Subcutaneous abdominal adipose tissue (tissue), 5 donors: ENCODE data around the gene ZCCHC14.
A peak's percentile ranks its signal among the peaks of the same experiment; 100 is the strongest.

Experiments used
- H3K27ac ChIP-seq: one replicate; pipeline ENCODE4 v1.7.0; 2013; ENCODE audit warnings: low read depth, mild to moderate bottlenecking, inconsistent platforms, low read length, moderate library complexity
- H3K27me3 ChIP-seq, 5 donors: one replicate each; pipeline ENCODE4 v1.7.0; 2013; ENCODE audit warnings: low read length in 5 of 5, inconsistent platforms in 1 of 5; ENCODE audit not compliant: control insufficient read depth in 5 of 5, insufficient read depth in 4 of 5
- H3K36me3 ChIP-seq, 5 donors: one replicate each; pipeline ENCODE4 v1.7.0; 2013; ENCODE audit warnings: low read length in 5 of 5; ENCODE audit not compliant: control insufficient read depth in 5 of 5, insufficient read depth in 5 of 5
- H3K4me1 ChIP-seq, 5 donors: one replicate each; pipeline ENCODE4 v1.7.0; 2013; ENCODE audit warnings: low read length in 5 of 5, mild to moderate bottlenecking in 3 of 5, moderate library complexity in 1 of 5; ENCODE audit not compliant: control insufficient read depth in 5 of 5, insufficient read depth in 5 of 5
- H3K4me3 ChIP-seq, 5 donors: one replicate each; pipeline ENCODE4 v1.7.0; 2013; ENCODE audit warnings: low read length in 5 of 5, low read depth in 1 of 5
- H3K9ac ChIP-seq, 5 donors: one replicate each; pipeline ENCODE4 v1.7.0; 2013; ENCODE audit warnings: low read length in 5 of 5, mild to moderate bottlenecking in 4 of 5, moderate library complexity in 3 of 5
- H3K9me3 ChIP-seq, 5 donors: one replicate each; pipeline ENCODE4 v1.7.0; 2013; ENCODE audit warnings: low read length in 5 of 5; ENCODE audit not compliant: control insufficient read depth in 5 of 5
- donor health status: healthy.
- donor health status: healthy.
- donor health status: healthy.
- donor health status: healthy.
- donor health status: healthy.

ZCCHC14 gene

DNA sequence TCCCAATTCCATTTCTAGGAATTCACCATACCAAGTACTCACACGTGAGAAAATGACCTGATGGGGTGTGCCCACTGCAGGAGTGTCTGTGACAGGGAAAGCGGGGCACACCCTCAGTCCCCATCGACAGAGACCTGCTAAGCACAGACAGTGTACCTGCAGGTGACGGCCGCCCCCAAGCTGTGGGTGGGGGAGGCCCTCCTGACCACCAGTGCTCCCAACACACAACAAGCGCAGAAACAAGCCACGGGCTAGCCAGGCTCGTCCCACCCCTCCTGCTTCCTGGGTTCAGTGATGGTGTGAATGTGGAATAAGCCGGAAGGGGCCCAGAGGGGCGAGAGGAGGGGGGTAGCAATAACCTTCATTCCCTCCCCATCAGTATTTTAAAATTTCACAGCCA lies 31.9 kb downstream of the ZCCHC14 start:
- H3K27ac ChIP-seq = no peak overlapping the region

GRCh38 chr16:87459833-87460232 lies 33.0 kb downstream of the ZCCHC14 start:
- Histone ChIP-seq H3K9me3 (no peaks in the 10 kb centered on the region), H3K27me3 (no peaks in the 10 kb centered on the region), H3K4me1 (peaks cover 13 to 51% (median 46%) of the 10 kb centered on the region in 5 donors), H3K36me3 (peaks cover 0 to 30% (median 19%) of the 10 kb centered on the region in 5 donors), H3K4me3 (no peak overlapping the region), H3K9ac (no peak overlapping the region), H3K27ac (no peak overlapping the region)

More for the DNA sequence above, 31.9 kb downstream of the ZCCHC14 start:
- Histone ChIP-seq H3K27me3 (no peaks in the 10 kb centered on the region), H3K36me3 (peaks cover 0 to 23% (median 16%) of the 10 kb centered on the region in 5 donors), H3K9me3 (no peaks in the 10 kb centered on the region), H3K4me3 (no peak overlapping the region), H3K9ac (no peak overlapping the region), H3K4me1 (peaks cover 15 to 62% (median 57%) of the 10 kb centered on the region in 5 donors)

GRCh38 chr16:87459027-87459426 lies 33.8 kb downstream of the ZCCHC14 start:
- Histone ChIP-seq H3K9ac (no peak overlapping the region), H3K9me3 (no peaks in the 10 kb centered on the region), H3K4me1 (peaks cover 6 to 43% (median 37%) of the 10 kb centered on the region in 5 donors), H3K27me3 (no peaks in the 10 kb centered on the region), H3K36me3 (peaks cover 0 to 33% (median 20%) of the 10 kb centered on the region in 5 donors), H3K4me3 (no peak overlapping the region), H3K27ac (no peak overlapping the region)

DNA sequence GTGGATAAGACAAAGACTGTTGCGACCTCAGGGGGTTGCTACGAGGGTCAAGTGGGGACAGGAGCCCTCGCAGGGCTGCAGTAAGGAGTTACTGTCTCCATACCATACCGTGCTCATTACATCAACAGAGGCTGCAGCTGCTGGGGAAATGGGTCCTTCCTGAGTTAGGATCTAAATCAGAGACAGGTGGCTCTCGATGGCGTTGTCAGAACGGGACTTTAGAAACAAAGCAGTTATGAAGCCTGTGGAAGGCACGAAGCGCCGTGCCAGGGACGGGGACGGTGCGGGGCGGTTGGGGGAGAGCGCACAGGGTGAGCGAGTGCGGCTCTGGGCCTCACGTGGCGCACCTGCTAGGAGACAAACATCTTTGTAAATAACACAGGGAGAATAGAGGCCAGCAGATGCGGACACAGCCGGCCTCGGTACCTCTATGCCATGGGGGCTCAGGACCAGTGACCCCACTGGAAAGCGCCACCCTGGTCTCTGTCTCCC lies 34.4 kb downstream of the ZCCHC14 start:
- no peaks in the 10 kb centered on the region for H3K27me3 ChIP-seq
- peak overlapping the region; percentile 37 for H3K27ac ChIP-seq
- peaks cover 0 to 34% (median 20%) of the 10 kb centered on the region in 5 donors for H3K36me3 ChIP-seq
- peaks cover 3 to 38% (median 32%) of the 10 kb centered on the region in 5 donors for H3K4me1 ChIP-seq
- H3K9me3 ChIP-seq = no peaks in the 10 kb centered on the region
- peak overlapping the region in 1 of 5 donors; percentile 20 for H3K4me3 ChIP-seq
- H3K9ac ChIP-seq = no peak overlapping the region

GRCh38 chr16:87457709-87458423 lies 35.0 kb downstream of the ZCCHC14 start:
- peaks cover 0 to 40% (median 26%) of the 10 kb centered on the region in 5 donors for H3K36me3 ChIP-seq
- H3K9ac ChIP-seq = no peak overlapping the region
- no peaks in the 10 kb centered on the region for H3K27me3 ChIP-seq
- H3K27ac ChIP-seq = peak overlapping the region; percentile 42
- peak overlapping the region in 1 of 5 donors; percentile 20 for H3K4me3 ChIP-seq
- H3K9me3 ChIP-seq = no peaks in the 10 kb centered on the region
- H3K4me1 ChIP-seq = peaks cover 3 to 33% (median 26%) of the 10 kb centered on the region in 5 donors

DNA sequence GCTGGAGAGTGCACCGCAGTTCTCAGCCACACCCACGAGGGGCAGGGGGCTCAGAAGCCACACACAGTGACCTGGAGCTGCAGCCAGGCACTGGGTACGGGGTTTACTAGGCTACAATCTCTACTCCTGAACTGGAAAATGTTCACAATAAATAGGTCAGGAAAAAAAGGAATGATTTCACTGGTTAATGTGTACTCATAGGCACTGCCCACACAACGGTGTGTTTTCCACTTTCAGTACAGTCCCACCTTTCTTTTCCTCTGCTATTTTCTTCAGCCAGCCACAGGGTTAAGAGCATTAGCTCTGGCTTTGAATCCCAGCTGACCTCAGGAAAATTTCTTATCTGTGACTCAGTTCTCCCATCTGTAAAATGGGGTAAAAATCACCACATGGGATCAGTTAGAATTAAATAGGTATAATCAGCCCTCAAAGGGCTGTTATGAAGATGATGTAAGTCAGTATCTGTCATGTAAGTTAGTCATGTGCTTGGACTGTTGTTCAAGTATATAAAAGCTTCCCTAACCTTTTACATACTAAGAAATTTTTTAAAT lies 35.7 kb downstream of the ZCCHC14 start:
- H3K27me3 ChIP-seq = no peaks in the 10 kb centered on the region
- H3K4me3 ChIP-seq = no peak overlapping the region
- peaks cover 0 to 47% (median 33%) of the 10 kb centered on the region in 5 donors for H3K36me3 ChIP-seq
- peaks cover 3 to 33% (median 26%) of the 10 kb centered on the region in 5 donors for H3K4me1 ChIP-seq
- no peaks in the 10 kb centered on the region for H3K9me3 ChIP-seq
- H3K27ac ChIP-seq = peak overlapping the region; percentile 42
- no peak overlapping the region for H3K9ac ChIP-seq

DNA sequence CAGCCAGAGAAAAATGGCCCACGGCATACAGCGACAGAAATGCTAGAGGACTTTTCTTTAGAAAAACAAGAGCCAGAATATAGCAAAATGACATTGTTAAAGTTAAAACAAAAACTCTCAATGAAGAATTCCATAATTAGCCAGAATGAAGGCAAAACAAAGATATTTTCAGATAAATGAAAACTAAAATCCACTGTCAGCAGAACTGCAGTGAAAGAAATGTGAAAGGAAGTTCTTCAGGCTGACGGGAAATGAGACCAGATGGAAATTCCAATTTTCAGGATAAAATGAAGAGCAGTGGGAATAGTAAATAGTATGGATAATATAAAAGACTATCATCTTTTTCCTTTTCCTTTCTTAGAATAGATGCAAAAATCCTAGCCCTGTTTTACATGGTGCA lies 38.4 kb downstream of the ZCCHC14 start:
- H3K4me3 ChIP-seq = no peak overlapping the region
- peaks cover 0 to 50% (median 38%) of the 10 kb centered on the region in 5 donors for H3K36me3 ChIP-seq
- H3K4me1 ChIP-seq = peaks cover 3 to 25% (median 20%) of the 10 kb centered on the region in 5 donors
- no peak overlapping the region for H3K27ac ChIP-seq
- no peaks in the 10 kb centered on the region for H3K27me3 ChIP-seq
- H3K9ac ChIP-seq = no peak overlapping the region
- H3K9me3 ChIP-seq = no peaks in the 10 kb centered on the region

DNA sequence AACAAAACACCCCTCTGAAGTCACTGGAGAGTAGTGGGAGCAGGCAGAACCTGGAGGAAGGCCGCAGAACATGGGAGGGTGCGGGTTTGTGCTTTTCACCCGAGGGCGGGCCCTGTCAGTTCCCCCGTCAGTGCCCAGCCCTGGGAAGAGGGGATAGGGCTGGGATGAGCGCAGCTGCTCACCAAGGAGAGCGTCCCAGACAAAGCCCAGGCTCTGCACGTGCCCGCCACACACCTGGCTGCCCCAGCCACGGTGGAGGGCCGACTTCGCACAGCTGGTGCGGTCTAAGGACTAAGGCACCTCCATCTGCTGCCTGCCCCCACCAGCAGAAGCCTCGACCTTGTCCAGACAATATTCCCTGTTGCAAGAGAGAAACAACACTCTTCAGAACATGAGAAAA lies 39.5 kb downstream of the ZCCHC14 start:
- Histone ChIP-seq H3K9ac (no peak overlapping the region), H3K36me3 (peaks cover 0 to 48% (median 29%) of the 10 kb centered on the region in 5 donors), H3K9me3 (no peaks in the 10 kb centered on the region), H3K27me3 (no peaks in the 10 kb centered on the region), H3K4me3 (no peak overlapping the region), H3K27ac (no peak overlapping the region), H3K4me1 (peaks cover 3 to 19% (median 17%) of the 10 kb centered on the region in 5 donors)

- Histone ChIP-seq H3K27me3 (no peaks in the 10 kb centered on the region), H3K27ac (no peak overlapping the region), H3K4me3 (no peak overlapping the region), H3K9me3 (no peaks in the 10 kb centered on the region), H3K4me1 (peaks cover 0 to 4% (median 3%) of the 10 kb centered on the region in 5 donors), H3K36me3 (peaks cover 7 to 50% (median 39%) of the 10 kb centered on the region in 5 donors), H3K9ac (no peak overlapping the region)
Observed at GRCh38 chr16:87451563-87452210, 41.1 kb downstream of the ZCCHC14 start.

- Histone ChIP-seq H3K27ac (no peak overlapping the region), H3K9me3 (no peaks in the 10 kb centered on the region), H3K4me1 (peaks cover 0 to 9% (median 0%) of the 10 kb centered on the region in 5 donors), H3K27me3 (no peaks in the 10 kb centered on the region), H3K4me3 (no peak overlapping the region), H3K36me3 (peaks cover 7 to 47% (median 43%) of the 10 kb centered on the region in 5 donors), H3K9ac (no peak overlapping the region)
Observed at GRCh38 chr16:87448866-87449265, 44.0 kb downstream of the ZCCHC14 start.
